ENCODE data around the gene IL36G. TPM values are rescaled to one million over a fixed set of nuclear protein-coding genes. Genes with fewer than 3 reads are reported as not detected.
"Not testable (repeated sequence)": the region's sequence is repeated elsewhere in the genome, so short reads cannot be mapped to it uniquely, and the experiment has no call there.

The IL36G gene
- not detected in 2 replicates for total RNA-seq (2014; rRNA removed; shearing (Covaris generic); ENCODE audit: low replicate concordance)

DNA sequence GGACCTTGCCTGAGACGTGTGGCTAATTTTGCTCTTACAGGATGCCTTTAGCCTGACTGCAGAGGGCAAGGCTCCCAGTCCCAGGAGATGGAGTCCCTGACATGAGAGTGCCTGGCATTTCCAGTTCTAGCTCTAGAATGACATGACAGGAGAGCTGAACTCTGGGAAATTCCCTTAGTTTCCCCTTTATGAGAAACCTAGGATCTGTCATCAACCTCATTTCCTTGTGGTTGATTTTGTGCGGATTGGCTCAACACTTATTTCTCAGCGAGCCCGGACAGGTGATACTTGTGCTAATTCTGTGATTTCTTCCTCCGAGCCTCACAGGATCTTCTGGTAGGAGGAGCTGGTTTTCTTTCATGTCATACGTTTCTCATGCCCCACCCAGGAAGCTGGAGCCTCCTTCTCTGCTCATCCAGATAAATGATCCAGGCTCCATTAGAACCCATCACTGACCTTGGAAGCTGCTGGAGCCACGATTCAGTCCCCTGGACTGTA, at the start of gene IL36G:
TSS of gene IL36G (plus strand) at position 448 of the 498 bp plus-strand sequence. CDS start 633 bp downstream, outside the sequence.
- in situ Hi-C loops (cut with HindIII; ENCODE audit: low pct_unique_long_range_greater_than_20kb, low sequenced_read_pairs) = no loop called here
- no peak for DNase-seq (ENCODE audit: low read depth)

GRCh38 chr2:112933261-112933660, 44.5 kb upstream of the IL36G start:
- DNase-seq (ENCODE audit: low read depth) = no peak
- in situ Hi-C loops (cut with HindIII; ENCODE audit: low pct_unique_long_range_greater_than_20kb, low sequenced_read_pairs) = no loop called here

DNA sequence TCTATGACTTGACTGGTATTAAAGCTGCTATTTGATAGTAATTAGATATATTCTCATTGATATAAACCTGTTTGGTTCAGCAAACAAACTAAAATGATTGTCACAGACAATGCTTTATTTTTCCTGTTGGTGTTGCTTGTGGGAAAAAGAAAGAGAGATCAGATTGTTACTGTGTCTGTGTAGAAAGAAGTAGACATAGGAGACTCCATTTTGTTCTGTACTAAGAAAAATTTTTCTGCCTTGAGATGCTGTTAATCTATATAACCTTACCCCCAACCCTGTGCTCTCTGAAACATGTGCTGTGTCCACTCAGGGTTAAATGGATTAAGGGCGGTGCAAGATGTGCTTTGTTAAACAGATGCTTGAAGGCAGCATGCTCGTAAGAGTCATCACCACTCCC, 43.7 kb upstream of the IL36G start:
- in situ Hi-C loops (cut with HindIII; ENCODE audit: low pct_unique_long_range_greater_than_20kb, low sequenced_read_pairs); DNase-seq (ENCODE audit: low read depth): not testable (repeated sequence)

DNA sequence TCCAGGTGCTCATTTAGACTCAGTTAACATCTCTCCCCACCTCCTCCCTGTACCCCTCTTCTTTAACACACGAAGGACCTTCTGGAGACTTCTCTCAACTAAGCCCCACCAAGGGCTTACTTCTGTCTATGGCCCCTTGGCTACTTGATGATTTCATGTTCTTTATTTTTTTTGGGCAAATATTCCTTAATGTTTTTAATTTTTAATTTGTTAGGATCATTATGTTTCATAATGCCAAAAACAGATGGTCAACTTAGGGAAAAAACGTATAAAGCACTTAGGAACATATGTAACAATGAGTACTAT, 40.9 kb upstream of the IL36G start:
- in situ Hi-C loops (cut with HindIII; ENCODE audit: low pct_unique_long_range_greater_than_20kb, low sequenced_read_pairs) = no loop called here
- no peak for DNase-seq (ENCODE audit: low read depth)

DNA sequence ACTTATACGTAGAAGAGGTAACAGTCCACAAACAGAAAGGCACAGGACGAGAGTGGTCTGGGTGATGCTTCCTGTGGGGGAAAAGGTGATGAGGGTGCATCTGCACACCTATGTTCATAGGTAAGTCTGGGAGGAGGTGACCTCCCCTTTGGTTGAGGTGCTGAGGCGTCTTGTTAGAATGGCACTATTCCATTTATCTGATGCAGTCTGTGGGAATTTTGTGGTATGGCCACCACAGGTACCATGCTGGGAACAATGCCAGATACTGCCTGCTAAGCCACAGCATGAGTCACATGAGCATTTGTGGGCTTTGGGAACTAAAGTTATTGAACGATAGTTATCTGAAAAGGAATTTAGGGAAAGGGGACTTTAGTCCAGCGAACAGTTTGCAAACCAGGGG, 38.9 kb upstream of the IL36G start:
- in situ Hi-C loops (cut with HindIII; ENCODE audit: low pct_unique_long_range_greater_than_20kb, low sequenced_read_pairs) = no loop called here
- DNase-seq (ENCODE audit: low read depth) = peak; percentile 46

DNA sequence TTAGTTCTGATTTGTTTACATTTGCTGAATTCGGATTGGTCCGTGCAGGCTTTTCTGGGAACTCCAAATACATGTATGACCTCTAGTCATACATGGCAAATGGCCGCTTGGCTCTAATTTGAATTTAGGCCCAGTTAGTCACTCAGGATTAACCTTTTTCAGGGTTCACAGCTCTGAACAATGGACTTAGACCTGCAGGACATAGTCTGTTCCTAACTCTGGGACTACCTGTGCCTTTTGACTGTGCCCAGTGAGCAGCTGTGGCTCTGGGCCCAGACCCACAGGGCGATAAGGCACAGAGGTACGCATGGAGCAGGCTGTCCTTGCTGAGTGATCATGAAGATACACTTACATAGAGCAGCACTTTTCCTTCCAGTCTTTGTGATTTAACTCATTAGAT, 38.4 kb upstream of the IL36G start:
- DNase-seq (ENCODE audit: low read depth) = no peak
- in situ Hi-C loops (cut with HindIII; ENCODE audit: low pct_unique_long_range_greater_than_20kb, low sequenced_read_pairs) = no loop called here

- no peak for DNase-seq (ENCODE audit: low read depth)
- in situ Hi-C loops (cut with HindIII; ENCODE audit: low pct_unique_long_range_greater_than_20kb, low sequenced_read_pairs) = no loop called here
These were observed 36.8 kb upstream of the IL36G start for GRCh38 chr2:112940859-112941625.

DNA sequence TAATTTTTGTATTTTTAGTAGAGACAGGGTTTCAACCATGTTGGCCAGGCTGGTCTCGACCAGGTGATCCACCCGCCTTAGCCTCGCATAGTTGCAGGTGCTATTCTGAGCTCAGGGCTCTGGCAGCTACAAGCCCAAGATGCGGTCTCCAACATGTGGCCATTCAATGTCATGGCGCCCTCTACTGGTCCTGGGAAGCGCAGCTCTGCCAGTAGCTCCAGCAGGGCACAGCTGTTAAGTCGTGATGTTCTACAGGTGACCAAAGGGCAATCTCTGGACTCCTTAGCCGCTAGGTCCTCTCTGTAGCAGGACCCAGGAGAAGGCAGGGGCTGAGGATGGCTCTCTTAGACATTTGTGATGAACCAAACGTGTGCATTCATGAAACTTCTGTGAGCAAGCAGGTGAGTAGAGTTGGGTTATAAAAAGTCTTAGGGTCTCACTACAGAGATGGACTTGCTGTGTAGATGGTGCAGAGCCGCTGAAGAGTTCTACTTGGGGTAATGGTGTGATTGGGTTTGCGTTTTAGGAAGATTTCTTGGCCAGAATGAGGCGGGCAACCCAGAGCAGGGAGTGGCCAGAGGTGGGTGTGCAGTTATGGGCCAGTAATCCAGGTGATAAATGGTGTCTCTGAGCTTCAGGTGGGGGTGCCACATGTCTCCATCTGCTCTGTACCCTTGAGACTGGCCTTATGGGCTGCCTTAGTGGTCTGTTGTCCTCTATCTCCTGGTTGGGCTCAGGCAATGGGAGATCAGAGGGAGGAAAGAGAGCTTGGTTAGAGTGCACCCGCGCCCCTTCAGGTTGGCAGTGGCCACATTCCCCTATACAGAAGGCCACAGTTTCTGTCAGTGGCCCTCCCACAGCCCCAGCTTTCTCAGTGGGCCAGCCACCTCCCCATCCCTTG, 35.8 kb upstream of the IL36G start:
- in situ Hi-C loops (cut with HindIII; ENCODE audit: low pct_unique_long_range_greater_than_20kb, low sequenced_read_pairs) = no loop called here
- peak; percentile 53 for DNase-seq (ENCODE audit: low read depth)

- in situ Hi-C loops (cut with HindIII; ENCODE audit: low pct_unique_long_range_greater_than_20kb, low sequenced_read_pairs) = no loop called here
- no peak for DNase-seq (ENCODE audit: low read depth)
These were observed 35.2 kb upstream of the IL36G start for GRCh38 chr2:112942654-112943002.

GRCh38 chr2:112944971-112945370, 32.8 kb upstream of the IL36G start:
- no peak for DNase-seq (ENCODE audit: low read depth)
- in situ Hi-C loops (cut with HindIII; ENCODE audit: low pct_unique_long_range_greater_than_20kb, low sequenced_read_pairs) = no loop called here

DNA sequence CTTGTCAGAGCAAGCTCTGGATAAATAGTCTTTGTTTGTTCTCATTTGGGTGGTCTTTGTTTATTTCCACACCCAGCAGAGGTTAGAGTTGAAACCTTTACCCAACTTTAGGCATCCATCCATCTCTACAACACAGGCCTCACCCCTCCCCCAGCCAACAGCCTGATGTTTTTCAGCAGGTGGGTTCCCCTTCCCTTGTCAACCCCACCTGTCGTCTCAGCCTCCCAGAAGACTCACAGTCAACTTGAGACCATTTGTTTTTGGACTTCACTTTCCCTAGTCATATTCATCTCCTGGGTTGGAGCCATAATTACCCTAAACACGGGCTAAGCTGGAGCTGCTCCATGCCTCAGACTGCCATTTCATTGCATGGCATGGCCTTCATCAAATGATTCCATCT, 31.7 kb upstream of the IL36G start:
- DNase-seq (ENCODE audit: low read depth) = no peak
- in situ Hi-C loops (cut with HindIII; ENCODE audit: low pct_unique_long_range_greater_than_20kb, low sequenced_read_pairs) = no loop called here

DNA sequence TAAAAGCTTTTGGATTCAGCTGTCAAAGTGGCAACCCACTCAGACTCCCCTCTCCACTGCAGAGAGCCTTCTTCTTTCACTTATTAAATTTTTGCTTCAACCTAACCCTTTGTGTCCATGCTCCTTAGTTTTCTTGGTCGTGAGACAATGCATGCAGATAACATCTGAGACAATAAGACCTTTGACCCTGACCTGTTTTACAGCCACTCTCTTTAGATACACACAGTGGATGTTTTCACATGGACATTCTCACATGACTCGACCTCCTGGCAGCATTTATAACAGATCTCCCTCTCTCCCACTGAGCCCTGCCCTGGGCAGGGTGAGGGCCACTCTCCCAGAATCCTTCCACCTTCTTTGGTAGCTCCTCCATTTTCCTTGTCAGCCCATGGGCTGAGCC, 30.4 kb upstream of the IL36G start:
- DNase-seq (ENCODE audit: low read depth) = no peak
- in situ Hi-C loops (cut with HindIII; ENCODE audit: low pct_unique_long_range_greater_than_20kb, low sequenced_read_pairs) = no loop called here

- in situ Hi-C loops (cut with HindIII; ENCODE audit: low pct_unique_long_range_greater_than_20kb, low sequenced_read_pairs) = no loop called here
- no peak for DNase-seq (ENCODE audit: low read depth)
These were observed 28.4 kb upstream of the IL36G start for GRCh38 chr2:112949456-112949855.

- in situ Hi-C loops (cut with HindIII; ENCODE audit: low pct_unique_long_range_greater_than_20kb, low sequenced_read_pairs) = no loop called here
- DNase-seq (ENCODE audit: low read depth) = no peak
These were observed 23.4 kb upstream of the IL36G start for GRCh38 chr2:112954364-112954763.

DNA sequence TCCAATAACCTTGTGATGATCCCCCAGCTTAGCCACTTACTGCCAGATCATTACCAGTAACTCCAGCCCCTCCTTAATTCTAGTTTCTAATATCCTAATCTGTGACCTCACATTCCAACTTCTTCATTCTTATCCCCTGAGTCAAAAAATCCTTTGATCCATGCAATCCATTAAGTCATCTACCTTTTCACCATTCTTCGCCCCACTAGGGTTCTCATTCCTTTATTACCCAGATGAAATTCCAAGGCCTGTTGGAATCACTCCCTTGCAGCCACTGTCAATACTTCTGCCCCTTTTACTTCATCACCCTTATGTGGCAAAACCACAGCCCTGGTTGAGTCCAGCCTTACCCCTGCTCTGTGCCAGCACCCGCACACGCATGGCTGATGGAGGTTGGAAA, 20.3 kb upstream of the IL36G start:
- no peak for DNase-seq (ENCODE audit: low read depth)
- in situ Hi-C loops (cut with HindIII; ENCODE audit: low pct_unique_long_range_greater_than_20kb, low sequenced_read_pairs) = no loop called here

DNA sequence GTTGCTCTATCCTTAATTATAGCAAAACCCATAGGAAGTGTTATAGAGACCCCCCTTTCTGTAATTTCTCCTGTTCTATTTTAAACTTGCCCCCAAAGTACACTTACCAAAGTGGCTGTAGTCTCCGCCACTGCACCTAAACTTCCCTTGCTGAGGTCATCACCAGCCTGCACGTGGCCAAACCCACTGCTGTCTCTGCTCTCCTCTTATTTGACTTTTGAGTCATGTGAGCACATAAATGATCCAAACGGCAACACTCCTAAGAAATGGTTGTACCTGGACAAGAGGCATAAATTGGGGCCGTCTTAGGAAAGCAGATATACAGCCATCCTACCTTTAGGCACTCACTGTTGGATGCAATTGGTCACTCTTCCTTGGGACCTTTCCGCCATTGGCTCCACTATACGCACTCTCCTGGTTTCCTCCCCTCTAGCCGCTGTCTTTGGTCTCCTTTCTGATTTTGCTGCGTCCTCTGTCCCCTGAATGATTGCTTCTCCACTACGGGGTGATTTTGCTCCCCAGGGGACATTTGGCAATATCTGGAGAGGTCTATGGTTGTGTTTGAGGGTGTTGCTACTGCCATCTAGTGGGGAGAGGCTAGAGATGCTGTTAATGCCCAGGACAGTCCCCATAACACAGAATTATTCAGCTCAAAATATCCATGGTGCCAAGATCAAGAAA, 19.2 kb upstream of the IL36G start:
- peak; percentile 50 for DNase-seq (ENCODE audit: low read depth)
- in situ Hi-C loops (cut with HindIII; ENCODE audit: low pct_unique_long_range_greater_than_20kb, low sequenced_read_pairs) = no loop called here

GRCh38 chr2:112959109-112959812, 18.5 kb upstream of the IL36G start:
- DNase-seq (ENCODE audit: low read depth) = no peak
- in situ Hi-C loops (cut with HindIII; ENCODE audit: low pct_unique_long_range_greater_than_20kb, low sequenced_read_pairs) = no loop called here

- no peak for DNase-seq (ENCODE audit: low read depth)
- in situ Hi-C loops (cut with HindIII; ENCODE audit: low pct_unique_long_range_greater_than_20kb, low sequenced_read_pairs) = no loop called here
These were observed 17.5 kb upstream of the IL36G start for GRCh38 chr2:112960230-112960825.

All from Caki2 (cell line).